Measurements from ENCODE around the gene ITM2B.

DNA sequence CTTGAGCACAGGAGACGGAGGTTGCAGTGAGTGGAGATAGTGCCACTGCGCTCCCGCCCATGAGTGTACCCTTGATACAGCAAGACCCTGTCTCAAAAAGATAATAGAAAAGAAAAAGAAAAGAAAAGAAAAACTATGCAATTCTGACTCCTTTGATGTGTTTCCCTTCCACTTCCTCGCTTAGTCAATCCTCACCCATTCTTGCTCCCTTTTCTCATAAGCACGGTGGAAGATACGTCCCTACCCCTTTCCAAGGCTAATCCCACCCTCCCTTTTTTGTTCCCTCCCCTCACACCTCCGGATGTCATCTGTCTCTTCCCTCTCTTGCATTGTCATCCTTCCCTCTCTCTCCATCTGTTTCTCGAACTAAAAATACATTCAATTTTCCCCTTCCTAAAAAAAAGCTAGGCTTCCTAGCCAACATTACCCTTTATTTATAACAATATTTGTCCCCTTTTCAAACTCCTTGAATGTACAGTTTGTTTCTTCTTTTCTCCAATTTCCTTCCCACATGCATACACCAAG is 40.5 kb upstream of the ITM2B start:
- TF ChIP-seq, protein P1, sequence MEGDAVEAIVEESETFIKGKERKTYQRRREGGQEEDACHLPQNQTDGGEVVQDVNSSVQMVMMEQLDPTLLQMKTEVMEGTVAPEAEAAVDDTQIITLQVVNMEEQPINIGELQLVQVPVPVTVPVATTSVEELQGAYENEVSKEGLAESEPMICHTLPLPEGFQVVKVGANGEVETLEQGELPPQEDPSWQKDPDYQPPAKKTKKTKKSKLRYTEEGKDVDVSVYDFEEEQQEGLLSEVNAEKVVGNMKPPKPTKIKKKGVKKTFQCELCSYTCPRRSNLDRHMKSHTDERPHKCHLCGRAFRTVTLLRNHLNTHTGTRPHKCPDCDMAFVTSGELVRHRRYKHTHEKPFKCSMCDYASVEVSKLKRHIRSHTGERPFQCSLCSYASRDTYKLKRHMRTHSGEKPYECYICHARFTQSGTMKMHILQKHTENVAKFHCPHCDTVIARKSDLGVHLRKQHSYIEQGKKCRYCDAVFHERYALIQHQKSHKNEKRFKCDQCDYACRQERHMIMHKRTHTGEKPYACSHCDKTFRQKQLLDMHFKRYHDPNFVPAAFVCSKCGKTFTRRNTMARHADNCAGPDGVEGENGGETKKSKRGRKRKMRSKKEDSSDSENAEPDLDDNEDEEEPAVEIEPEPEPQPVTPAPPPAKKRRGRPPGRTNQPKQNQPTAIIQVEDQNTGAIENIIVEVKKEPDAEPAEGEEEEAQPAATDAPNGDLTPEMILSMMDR (conservative IDR thresholded peaks at IDR 0.05; ENCODE audit: low read depth in 2 of 2) = no peak
- no peak for TF ChIP-seq EZH2 (IDR thresholded peaks at IDR 0.05; ENCODE audit: low read depth, unreplicated experiment)
- TF ChIP-seq, protein P2, sequence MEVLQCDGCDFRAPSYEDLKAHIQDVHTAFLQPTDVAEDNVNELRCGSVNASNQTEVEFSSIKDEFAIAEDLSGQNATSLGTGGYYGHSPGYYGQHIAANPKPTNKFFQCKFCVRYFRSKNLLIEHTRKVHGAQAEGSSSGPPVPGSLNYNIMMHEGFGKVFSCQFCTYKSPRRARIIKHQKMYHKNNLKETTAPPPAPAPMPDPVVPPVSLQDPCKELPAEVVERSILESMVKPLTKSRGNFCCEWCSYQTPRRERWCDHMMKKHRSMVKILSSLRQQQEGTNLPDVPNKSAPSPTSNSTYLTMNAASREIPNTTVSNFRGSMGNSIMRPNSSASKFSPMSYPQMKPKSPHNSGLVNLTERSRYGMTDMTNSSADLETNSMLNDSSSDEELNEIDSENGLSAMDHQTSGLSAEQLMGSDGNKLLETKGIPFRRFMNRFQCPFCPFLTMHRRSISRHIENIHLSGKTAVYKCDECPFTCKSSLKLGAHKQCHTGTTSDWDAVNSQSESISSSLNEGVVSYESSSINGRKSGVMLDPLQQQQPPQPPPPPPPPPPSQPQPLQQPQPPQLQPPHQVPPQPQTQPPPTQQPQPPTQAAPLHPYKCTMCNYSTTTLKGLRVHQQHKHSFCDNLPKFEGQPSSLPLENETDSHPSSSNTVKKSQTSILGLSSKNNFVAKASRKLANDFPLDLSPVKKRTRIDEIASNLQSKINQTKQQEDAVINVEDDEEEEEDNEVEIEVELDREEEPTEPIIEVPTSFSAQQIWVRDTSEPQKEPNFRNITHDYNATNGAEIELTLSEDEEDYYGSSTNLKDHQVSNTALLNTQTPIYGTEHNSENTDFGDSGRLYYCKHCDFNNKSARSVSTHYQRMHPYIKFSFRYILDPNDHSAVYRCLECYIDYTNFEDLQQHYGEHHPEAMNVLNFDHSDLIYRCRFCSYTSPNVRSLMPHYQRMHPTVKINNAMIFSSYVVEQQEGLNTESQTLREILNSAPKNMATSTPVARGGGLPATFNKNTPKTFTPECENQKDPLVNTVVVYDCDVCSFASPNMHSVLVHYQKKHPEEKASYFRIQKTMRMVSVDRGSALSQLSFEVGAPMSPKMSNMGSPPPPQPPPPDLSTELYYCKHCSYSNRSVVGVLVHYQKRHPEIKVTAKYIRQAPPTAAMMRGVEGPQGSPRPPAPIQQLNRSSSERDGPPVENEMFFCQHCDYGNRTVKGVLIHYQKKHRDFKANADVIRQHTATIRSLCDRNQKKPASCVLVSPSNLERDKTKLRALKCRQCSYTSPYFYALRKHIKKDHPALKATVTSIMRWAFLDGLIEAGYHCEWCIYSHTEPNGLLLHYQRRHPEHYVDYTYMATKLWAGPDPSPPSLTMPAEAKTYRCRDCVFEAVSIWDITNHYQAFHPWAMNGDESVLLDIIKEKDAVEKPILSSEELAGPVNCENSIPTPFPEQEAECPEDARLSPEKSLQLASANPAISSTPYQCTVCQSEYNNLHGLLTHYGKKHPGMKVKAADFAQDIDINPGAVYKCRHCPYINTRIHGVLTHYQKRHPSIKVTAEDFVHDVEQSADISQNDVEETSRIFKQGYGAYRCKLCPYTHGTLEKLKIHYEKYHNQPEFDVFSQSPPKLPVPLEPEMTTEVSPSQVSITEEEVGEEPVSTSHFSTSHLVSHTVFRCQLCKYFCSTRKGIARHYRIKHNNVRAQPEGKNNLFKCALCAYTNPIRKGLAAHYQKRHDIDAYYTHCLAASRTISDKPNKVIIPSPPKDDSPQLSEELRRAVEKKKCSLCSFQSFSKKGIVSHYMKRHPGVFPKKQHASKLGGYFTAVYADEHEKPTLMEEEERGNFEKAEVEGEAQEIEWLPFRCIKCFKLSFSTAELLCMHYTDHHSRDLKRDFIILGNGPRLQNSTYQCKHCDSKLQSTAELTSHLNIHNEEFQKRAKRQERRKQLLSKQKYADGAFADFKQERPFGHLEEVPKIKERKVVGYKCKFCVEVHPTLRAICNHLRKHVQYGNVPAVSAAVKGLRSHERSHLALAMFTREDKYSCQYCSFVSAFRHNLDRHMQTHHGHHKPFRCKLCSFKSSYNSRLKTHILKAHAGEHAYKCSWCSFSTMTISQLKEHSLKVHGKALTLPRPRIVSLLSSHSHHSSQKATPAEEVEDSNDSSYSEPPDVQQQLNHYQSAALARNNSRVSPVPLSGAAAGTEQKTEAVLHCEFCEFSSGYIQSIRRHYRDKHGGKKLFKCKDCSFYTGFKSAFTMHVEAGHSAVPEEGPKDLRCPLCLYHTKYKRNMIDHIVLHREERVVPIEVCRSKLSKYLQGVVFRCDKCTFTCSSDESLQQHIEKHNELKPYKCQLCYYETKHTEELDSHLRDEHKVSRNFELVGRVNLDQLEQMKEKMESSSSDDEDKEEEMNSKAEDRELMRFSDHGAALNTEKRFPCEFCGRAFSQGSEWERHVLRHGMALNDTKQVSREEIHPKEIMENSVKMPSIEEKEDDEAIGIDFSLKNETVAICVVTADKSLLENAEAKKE (CRISPR knock-in tag; IDR thresholded peaks at IDR 0.05) = no peak
- TF ChIP-seq POLR2AphosphoS5 (IDR thresholded peaks at IDR 0.05; ENCODE audit: low read depth) = no peak
- TF ChIP-seq, protein P3, sequence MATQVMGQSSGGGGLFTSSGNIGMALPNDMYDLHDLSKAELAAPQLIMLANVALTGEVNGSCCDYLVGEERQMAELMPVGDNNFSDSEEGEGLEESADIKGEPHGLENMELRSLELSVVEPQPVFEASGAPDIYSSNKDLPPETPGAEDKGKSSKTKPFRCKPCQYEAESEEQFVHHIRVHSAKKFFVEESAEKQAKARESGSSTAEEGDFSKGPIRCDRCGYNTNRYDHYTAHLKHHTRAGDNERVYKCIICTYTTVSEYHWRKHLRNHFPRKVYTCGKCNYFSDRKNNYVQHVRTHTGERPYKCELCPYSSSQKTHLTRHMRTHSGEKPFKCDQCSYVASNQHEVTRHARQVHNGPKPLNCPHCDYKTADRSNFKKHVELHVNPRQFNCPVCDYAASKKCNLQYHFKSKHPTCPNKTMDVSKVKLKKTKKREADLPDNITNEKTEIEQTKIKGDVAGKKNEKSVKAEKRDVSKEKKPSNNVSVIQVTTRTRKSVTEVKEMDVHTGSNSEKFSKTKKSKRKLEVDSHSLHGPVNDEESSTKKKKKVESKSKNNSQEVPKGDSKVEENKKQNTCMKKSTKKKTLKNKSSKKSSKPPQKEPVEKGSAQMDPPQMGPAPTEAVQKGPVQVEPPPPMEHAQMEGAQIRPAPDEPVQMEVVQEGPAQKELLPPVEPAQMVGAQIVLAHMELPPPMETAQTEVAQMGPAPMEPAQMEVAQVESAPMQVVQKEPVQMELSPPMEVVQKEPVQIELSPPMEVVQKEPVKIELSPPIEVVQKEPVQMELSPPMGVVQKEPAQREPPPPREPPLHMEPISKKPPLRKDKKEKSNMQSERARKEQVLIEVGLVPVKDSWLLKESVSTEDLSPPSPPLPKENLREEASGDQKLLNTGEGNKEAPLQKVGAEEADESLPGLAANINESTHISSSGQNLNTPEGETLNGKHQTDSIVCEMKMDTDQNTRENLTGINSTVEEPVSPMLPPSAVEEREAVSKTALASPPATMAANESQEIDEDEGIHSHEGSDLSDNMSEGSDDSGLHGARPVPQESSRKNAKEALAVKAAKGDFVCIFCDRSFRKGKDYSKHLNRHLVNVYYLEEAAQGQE (IDR thresholded peaks at IDR 0.05; ENCODE audit: unreplicated experiment) = no peak
- no peak for TF ChIP-seq ZNF331 (CRISPR knock-in tag; IDR thresholded peaks at IDR 0.05; ENCODE audit: low read depth)
- TF ChIP-seq, protein P4, sequence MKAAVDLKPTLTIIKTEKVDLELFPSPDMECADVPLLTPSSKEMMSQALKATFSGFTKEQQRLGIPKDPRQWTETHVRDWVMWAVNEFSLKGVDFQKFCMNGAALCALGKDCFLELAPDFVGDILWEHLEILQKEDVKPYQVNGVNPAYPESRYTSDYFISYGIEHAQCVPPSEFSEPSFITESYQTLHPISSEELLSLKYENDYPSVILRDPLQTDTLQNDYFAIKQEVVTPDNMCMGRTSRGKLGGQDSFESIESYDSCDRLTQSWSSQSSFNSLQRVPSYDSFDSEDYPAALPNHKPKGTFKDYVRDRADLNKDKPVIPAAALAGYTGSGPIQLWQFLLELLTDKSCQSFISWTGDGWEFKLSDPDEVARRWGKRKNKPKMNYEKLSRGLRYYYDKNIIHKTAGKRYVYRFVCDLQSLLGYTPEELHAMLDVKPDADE (IDR thresholded peaks at IDR 0.05) = no peak
- TF ChIP-seq STAT1 (IDR thresholded peaks at IDR 0.05; ENCODE audit: unreplicated experiment) = no peak
- TF ChIP-seq EZH2phosphoT487 (IDR thresholded peaks at IDR 0.05; ENCODE audit: unreplicated experiment) = no peak
- no peak for TF ChIP-seq CREB1 (CRISPR knock-in tag; IDR thresholded peaks at IDR 0.05; ENCODE audit: low read depth)
- TF ChIP-seq JUNB (IDR thresholded peaks at IDR 0.05; ENCODE audit: unreplicated experiment) = no peak
- no peak for TF ChIP-seq NANOG (IDR thresholded peaks at IDR 0.05; ENCODE audit: borderline replicate concordance)

All from GM23338 (cell line).